Mammary epithelial cell (primary cell): ENCODE results near the gene EPS8L2.

ENCODE experiments used
- EZH2 ChIP-seq: IDR thresholded peaks from 2 replicates; pipeline ENCODE4 v1.6.1; 2012; ENCODE audit warnings: low read length, inconsistent platforms, borderline replicate concordance
- TF ChIP-seq, protein P1 (sequence below), 2 donors: IDR thresholded peaks in 1 of 2; conservative IDR thresholded peaks in 1 of 2; 2 replicates each; pipeline ENCODE4 v1.5.1; 2011 to 2012; ENCODE audit warnings: inconsistent platforms in 2 of 2, low read length in 2 of 2, mild to moderate bottlenecking in 2 of 2, control low read depth in 1 of 2, low read depth in 1 of 2; ENCODE audit not compliant: insufficient read depth in 1 of 2; ENCODE audit errors: extremely low read depth in 1 of 2

DNA sequence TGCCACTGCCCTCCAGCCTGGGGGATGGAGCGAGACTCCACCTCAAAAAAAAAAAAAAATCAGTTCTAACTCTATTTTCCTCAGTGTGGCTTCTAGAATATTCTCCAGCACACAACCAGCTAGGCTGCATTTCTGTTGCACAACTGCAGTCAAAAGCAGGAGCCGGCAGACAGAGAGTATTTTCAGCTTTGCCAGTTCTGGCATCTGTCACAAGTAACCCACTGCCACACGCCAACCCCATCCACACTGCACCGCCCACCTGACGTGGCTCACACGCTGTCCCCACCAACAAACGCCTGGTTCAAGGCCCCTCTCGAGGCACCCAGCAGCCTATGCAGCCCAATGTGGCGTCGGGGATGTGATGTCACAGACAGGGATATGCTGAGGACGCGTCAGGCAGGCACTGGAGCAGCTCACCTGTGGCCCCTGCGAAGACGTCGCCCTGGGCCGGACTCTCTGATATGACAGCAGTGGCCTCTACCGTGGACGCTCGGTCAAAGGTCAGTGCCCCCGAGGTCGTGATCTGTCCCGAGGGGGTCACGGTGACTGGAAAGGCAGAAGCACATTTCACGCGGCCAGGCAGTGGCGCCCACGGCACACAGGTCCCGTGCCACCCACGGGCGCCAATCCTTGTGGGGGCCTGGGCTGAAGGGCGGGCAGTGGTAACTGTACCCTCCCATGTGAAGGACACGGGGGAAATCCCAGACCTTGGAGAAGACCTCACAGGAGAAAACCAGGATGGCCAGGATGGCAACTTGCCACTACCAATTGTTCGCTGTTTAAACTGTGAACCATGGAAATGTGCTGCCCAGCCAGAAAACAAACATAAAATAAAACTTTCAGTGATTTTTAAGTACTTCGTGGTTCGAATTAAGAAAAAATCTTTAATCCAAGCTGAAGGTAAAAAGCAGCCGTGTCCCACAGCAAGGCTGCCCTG lies 26.5 kb upstream of the EPS8L2 start:
- TF ChIP-seq, protein P1, sequence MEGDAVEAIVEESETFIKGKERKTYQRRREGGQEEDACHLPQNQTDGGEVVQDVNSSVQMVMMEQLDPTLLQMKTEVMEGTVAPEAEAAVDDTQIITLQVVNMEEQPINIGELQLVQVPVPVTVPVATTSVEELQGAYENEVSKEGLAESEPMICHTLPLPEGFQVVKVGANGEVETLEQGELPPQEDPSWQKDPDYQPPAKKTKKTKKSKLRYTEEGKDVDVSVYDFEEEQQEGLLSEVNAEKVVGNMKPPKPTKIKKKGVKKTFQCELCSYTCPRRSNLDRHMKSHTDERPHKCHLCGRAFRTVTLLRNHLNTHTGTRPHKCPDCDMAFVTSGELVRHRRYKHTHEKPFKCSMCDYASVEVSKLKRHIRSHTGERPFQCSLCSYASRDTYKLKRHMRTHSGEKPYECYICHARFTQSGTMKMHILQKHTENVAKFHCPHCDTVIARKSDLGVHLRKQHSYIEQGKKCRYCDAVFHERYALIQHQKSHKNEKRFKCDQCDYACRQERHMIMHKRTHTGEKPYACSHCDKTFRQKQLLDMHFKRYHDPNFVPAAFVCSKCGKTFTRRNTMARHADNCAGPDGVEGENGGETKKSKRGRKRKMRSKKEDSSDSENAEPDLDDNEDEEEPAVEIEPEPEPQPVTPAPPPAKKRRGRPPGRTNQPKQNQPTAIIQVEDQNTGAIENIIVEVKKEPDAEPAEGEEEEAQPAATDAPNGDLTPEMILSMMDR (conservative IDR thresholded peaks at IDR 0.05 in 1 of 2, IDR thresholded peaks at IDR 0.05 in 1 of 2; ENCODE audit: extremely low read depth in 1 of 2, insufficient read depth in 1 of 2, low read depth in 1 of 2, low read length in 2 of 2) = no peak
- no peak for TF ChIP-seq EZH2
